ENCODE results near the gene SDR42E2.
"Not testable (repeated sequence)": the region's sequence is repeated elsewhere in the genome, so short reads cannot be mapped to it uniquely, and the experiment has no call there.

The SDR42E2 gene

GRCh38 chr16:22161999-22162655 lies at the start of gene SDR42E2:
TSS of gene SDR42E2 (plus strand) at chr16:22162506. CDS start at chr16:22165583, 3,077 bp downstream.
- DNase-seq (ENCODE audit: low read depth): no peak

DNA sequence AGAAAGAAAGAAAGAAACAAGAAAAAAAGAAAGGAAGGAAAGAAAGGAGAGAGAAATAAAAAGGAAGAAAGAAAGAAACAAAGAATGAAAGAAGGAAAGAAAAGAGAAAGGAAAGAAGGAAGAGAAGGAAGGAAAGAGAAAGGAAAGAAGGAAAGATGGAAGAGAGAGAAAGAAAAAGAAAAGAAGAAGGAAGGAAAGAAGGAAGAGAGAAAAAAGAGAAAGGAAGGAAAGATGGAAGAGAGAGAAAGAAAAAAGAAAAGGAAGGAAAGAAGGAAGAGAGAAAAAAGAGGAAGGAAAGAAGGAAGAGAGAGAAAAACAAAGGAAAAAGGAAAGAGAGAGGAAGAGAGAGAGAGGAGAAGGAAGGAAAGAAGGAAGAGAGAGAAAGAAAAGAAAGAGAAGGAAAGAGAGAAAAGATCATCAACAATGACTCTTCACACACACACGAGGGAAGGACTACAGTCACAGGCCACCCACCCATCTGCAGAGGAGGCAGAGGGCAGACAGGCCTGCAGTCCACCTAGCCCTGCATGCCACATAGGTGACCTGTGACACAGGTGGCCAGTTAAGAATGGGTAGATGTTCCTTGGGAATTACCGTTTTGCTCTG lies 46.1 kb upstream of the SDR42E2 start:
- DNase-seq (ENCODE audit: low read depth): no peak

DNA sequence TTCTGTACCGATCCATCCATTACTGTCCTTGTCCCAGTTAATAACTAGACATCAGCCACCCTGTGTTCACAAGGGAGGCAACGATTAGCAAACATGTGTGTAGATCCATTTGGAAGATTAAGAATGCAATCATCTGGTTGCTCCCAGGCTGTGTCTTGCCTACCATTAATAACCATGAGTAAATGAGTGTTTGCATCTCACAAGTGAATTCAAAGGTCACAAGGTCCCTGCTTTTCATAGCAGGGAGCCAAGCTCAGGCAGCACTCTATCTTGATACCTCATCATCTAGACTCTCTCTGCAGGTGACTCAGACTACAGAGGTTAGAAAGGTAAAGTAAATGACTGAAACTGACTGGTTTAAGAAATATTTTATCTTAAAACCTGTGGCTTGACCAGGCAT lies 44.7 kb upstream of the SDR42E2 start:
- no peak for DNase-seq (ENCODE audit: low read depth)

- DNase-seq (ENCODE audit: low read depth): no peak
Measured at GRCh38 chr16:22120440-22120839, 41.9 kb upstream of the SDR42E2 start.

DNA sequence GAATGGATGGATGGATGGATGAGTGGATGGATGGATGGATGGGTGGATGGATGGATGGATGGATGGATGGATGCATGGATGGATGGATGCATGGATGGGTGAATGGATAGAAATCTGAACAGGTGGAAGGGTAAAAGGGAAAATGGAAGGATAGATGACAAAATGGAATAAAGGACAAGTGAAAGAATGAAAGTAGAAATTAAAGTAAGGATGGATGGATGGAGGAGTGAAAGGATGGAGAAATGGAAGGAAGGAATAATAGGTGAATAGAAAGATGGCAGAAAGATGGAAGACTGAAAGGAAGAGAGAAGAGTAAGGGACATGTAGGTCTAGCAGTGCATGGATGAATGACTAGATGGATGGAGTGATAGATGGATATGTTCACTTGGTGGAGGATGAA lies 40.1 kb upstream of the SDR42E2 start:
- DNase-seq (ENCODE audit: low read depth): no peak

DNA sequence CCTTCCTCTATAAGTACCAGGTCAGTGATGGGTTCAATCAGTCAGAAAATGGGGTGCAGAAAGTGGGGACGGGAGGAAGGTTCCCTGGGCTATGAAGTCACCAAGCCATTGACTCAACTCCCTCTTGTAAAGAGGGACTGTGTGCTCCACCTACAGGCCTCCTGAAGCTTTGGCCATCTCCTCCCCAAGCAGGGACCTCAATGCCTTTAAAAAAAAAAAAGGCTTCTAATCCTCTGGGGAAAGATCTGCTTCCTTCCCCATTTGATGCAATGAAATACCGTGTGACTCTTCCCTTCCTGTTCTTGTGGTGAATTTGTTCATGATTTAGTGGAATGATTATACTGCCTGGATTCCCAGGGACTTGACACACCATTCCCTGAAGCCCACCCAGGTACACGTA lies 39.2 kb upstream of the SDR42E2 start:
- DNase-seq (ENCODE audit: low read depth): no peak

- DNase-seq (ENCODE audit: low read depth): no peak
Measured at GRCh38 chr16:22123759-22124490, 38.4 kb upstream of the SDR42E2 start.

DNA sequence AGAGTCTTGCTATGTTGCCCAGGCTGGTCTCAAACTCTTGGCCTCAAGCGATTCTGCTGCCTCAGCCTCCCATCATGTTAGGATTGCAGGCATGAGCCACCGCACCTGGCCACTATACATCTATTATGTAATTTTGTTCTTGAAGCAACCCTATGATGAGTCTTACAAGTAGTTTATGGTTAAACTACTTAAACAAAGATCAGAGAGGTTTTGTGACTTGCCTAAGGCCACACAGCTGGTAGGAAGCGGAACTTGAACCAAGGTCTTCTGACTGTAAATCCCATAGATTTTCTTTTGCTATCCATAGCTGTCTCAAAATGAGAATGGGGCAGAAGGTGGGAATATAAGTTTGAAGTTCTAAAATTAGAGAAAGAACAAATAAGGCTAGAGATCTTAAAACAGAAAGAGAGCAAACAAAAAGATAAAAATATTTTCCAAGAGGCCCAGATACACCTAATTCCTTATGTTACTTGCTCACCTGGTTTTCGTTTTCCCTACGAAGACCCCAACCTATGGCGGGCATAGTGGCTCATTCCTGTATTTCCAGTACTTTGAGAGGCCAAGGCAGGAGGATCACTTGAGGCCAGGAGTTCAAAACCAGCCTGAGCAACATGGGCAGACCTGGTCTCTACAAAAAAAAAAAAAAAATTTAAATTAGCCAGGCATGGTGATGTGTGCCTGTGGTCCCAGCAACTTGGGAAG lies 37.6 kb upstream of the SDR42E2 start:
- no peak for DNase-seq (ENCODE audit: low read depth)

GRCh38 chr16:22126037-22126558 lies 36.2 kb upstream of the SDR42E2 start:
- DNase-seq (ENCODE audit: low read depth): no peak

GRCh38 chr16:22128537-22128936 lies 33.8 kb upstream of the SDR42E2 start:
- DNase-seq (ENCODE audit: low read depth): not testable (repeated sequence)

DNA sequence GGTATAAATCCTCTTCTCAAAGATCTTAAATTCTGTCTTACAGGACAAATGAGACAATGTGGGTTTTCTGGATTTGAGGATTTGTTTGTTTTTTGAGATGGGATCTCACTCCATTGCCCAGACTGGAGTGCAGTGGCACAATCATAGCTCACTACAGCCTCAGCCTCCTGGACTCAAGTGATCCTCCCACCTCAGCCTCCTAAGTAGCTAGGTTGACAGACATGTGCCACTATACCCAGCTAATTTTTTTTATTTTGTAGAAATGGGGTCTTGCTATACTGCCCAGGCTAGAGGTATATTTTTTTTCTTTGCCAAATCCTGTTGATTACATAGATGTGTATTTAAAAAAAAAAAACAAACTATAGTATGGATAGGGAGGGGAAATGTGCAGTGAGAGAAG lies 31.8 kb upstream of the SDR42E2 start:
- DNase-seq (ENCODE audit: low read depth): no peak

GRCh38 chr16:22132801-22133200 lies 29.5 kb upstream of the SDR42E2 start:
- DNase-seq (ENCODE audit: low read depth): no peak

DNA sequence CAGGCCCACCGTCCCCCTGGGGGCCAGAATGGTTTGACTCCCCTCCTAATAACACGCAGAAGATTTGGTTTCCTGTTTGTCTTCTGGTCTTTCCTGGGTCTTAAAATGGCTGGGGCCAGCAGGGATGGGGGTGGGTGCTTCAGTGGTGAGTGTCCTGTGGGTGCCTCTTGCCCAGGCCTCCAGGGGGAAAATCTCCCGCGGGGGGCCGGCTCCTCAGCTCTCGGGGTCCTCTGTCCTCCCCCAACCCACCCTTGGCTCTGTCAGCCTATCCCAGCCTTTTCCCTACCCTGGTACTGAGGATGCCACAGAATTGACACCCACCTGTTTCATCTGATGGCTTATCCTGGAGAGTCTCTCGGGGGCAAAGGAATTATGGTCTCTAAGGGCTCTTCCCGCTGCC lies 23.8 kb upstream of the SDR42E2 start:
- DNase-seq (ENCODE audit: low read depth): no peak

DNA sequence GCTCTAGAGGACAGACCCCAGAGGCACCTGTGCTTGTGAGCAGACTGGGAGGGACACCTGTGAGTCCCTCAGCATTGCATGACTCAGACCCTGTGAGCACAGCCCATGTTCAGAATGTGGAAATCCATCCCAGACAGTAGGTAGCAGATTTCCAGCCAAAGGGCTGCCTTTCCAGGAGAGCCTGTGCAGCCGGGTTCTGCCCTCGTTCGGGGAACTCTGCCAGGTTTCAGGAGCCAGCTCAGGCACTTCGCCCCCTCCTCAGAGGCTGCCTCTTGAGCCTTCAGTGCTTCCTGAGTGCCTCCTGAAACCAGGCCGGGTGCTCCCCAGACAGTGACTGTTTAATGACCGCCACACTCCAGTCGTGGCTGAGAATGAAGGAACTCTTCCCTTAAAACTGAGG lies 23.3 kb upstream of the SDR42E2 start:
- DNase-seq (ENCODE audit: low read depth): no peak

DNA sequence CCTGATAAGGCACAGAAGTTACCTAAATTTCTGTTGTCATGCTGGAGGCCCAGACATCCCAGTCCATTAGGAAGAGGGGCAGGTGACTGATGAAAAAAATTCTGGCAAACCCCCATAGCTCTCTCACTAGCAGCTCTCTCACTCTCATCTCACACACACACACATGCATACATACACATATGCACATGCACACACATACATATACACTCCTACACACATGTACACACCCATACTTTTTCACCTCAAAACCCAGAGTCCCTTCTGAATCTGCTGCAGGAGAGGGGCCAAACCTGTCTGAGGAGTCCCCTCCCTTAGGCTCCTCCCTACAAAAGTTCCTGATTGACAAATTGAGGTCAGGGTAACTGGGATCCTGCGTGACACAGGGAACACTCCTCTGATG lies 22.6 kb upstream of the SDR42E2 start:
- DNase-seq (ENCODE audit: low read depth): no peak

- DNase-seq (ENCODE audit: low read depth): no peak
Measured at GRCh38 chr16:22141767-22142166, 20.5 kb upstream of the SDR42E2 start.

- DNase-seq (ENCODE audit: low read depth): no peak
Measured at GRCh38 chr16:22144520-22144919, 17.8 kb upstream of the SDR42E2 start.

GRCh38 chr16:22147853-22148252 lies 14.5 kb upstream of the SDR42E2 start:
- DNase-seq (ENCODE audit: low read depth): no peak

DNA sequence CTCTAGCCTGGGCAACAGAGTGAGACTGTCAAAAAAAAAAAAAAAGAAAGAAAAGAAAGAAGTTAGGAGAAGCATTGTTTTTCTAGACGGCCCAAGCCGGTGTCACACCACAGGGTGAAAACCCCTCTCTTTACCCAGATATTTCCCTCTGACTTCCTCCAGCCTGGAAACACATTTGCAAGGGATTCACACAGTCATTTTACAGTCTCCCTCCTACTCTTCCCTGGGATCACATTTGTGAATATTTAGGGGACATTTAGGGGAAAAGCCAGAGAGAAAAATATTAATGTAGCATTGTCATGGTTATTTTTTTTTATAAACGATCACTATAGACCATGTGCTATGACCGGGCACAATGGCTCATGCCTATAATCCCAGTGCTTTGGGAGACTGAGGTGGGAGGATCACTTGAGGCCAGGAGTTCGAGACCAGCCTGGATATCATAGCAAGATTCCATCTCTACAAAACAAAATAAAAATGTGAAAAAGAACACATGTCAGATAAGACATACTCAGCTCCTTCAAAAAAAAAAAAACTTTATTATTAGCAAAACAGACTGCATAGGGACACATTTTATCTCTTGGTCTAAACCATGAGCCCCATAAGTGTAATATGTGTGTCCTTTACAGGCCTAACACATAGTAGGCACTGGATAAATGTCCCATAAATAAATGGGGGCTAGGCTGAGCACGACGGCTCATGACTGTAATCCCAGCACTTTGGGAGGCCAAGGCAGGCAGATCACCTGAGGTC lies 10.9 kb upstream of the SDR42E2 start:
- no peak for DNase-seq (ENCODE audit: low read depth)

DNA sequence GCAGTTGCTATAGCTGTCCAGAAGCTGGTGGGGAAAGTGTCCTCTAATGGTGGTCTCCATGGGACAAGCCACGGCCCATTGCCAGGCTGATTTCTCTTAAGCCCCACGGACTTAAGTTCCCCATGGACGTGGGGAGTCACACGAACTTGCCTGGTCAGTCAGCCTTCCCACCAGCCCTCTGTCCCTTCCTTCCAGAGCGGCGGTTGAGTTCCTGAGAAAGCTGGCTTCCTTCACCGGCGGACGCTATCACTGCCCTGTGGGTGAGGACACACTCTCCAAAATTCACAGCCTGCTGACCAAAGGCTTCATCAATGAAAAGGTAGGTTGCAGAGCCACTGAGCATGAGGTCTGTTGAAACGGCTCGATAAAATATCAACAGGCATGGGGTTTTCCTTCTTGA lies 10.0 kb upstream of the SDR42E2 start:
- no peak for DNase-seq (ENCODE audit: low read depth)

- DNase-seq (ENCODE audit: low read depth): not testable (repeated sequence)
Measured at GRCh38 chr16:22153078-22153477, 9.2 kb upstream of the SDR42E2 start.

GRCh38 chr16:22161401-22161800 lies 905 bp upstream of the SDR42E2 start:
- DNase-seq (ENCODE audit: low read depth): no peak
